Inflammatory macrophage treated with lipopolysaccharide for 1 hour (primary cell): ENCODE measurements around the gene TRMT61A.

Experiments used
- DNase-seq, 2 donors: peaks; one replicate each; pipeline ENCODE4 v3.0.0-alpha.2; 2020 to 2022

TRMT61A gene

DNA sequence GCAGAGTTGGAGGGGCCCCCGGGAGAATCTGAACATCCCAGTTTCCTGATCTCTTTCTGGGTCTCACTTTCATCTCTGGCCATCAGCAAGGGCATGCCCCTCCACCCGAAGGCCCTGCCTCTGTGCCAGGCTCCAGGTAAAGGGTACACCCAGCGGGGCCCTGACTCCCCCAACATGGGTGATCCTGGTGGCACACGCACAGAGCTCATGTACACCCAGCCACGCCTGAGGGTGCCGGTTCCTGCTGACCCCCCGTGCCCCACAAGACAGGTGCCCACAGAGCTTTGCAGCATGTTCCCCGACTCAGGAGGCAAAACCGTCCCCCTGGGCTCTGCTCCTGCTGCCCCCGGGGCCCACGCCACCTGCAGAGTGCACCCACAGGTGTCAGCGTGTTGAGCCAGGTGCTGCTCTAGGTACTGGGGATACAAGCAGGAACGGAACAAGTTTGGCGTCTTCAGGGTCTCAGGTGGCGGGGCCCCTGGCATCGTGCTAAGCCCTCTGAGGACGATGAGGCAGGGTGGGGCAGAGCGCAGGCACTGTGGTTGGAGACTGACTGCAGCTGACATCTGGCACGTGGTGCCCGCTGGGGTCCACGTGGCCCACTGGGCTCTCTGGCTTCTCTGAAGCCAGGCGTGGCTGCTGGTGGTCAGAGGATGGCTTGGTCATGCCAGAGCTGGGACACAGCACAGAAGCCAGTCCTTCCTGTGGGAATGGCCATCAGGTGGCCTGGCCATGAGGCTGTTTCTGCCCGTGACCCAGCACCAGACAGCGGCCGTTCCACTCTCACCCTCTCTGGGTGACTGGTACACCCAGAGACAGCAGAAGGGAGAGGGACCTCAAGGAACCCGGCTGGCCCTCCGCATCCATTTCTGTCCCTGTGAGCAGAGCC is 19.7 kb downstream of the TRMT61A start:
- DNase-seq, result no peak

- DNase-seq, result no peak
These were observed 20.6 kb downstream of the TRMT61A start for GRCh38 chr14:103549361-103550311.

GRCh38 chr14:103550451-103551337 is 21.7 kb downstream of the TRMT61A start:
- DNase-seq, result no peak

- no peak for DNase-seq
These were observed 22.4 kb downstream of the TRMT61A start for GRCh38 chr14:103551338-103551762.

DNA sequence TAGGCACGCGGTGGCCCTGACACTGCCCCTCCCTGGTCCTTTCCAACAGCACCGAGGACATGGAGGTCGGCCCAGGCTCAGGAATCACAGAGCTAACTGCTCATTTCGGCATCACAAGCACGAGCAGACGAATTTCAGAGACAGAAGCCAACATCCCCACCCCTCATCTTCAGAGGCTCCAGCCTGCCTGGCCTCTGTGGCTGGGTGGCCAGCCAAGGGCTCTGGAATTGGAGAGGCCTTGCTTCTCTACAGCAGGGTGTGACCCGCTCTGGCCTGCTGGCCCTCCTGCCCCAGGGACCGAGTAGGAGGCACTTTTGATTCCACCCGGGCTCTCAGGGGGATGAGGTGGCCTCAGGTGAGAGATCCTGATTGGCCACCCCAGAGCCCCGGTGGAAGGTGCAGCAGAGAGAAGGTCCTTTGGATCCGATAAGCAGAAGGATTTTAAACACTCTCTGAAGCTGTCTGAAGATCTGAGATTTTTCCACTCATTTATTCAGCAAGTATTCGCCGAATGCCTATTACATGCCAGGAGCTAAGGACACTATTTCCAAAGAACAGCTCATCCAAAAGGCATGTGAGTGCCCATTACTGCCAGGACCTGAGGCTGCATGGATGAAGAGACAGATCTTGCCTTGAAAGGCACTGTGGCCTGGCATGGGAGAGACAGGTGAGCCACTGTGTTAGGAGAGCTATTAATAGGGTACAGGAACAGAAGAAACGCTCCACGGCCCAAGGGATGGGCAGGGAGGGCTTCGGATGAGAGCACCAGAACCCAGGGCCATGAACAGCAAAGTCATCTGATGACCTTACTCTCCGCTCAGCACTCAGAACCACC is 23.2 kb downstream of the TRMT61A start:
- no peak for DNase-seq

- no peak for DNase-seq
These were observed 23.8 kb downstream of the TRMT61A start for GRCh38 chr14:103552846-103553210.

DNA sequence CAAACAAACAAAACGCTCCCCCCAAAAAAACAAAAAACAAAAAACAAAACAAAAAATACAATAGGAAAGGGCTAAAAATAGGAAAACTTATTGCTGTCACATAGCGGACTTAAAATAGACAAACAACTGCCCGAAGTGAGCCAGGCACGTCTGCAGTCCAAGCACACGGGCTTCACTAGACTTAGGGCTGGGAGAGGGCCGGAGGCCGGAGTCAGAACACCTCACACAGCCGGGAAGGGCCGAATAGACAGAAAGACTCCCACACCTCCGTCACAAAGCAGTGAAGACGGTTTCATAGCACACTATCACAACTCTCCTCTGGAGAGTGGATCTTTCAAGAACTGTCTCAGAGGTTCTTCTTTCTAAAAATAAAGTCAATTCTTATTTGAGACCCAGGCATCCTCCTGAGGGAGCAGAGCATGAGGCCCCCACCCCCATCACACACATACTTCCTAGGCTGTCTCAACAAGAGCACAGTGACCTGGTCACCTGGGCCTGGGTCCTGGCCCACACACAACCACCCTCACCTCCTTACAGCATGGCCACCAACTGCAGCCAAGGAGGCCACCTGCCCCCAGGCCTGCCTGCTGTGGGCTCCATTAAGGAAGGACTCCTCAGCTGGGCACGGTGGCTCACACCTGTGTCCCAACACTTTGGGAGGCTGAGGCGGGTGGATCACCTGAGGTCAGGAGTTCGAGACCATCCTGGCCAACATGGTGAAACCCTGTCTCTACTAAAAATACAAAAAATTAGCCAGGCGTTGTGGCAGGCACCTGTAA is 26.8 kb downstream of the TRMT61A start:
- DNase-seq, result no peak

DNA sequence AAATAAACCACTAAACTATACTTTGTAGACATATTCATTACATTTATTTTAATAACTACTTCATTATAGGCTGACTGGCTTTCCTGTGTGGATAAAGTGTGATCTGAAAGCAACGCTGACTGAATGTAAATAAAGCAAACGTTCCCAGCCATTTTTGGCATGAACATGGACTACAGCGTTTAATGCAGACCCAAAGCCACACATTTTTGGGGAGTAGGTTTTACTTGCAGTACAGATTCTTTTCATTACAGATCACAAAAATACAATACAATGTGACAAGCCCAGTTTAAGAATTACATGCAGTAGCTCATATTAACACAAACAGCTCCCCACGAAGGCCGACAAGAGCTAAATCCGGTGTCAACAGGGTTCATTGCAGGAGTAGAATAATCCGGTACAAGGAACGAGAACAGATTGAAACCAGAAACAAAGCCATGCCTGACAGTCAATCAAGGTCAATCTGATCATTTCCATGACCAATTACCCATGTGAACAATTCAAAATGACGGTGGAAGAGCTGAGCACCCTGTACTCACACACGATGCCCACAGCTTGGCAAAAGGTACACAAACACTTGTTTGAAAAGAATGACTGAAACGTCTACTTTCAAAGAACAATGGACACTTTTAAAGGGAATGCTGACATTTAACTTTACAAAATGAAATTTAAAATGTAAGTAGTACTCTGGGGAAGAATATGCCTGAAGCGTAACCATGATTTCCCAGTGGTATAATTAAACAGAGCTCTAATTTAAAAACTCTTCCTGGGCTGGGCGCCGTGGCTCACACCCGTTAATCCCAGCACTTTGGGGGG is 28.2 kb downstream of the TRMT61A start:
- DNase-seq, result no peak

- DNase-seq, result peak in 1 of 2 donors; percentile 44
These were observed 29.3 kb downstream of the TRMT61A start for GRCh38 chr14:103558071-103558882.

- no peak for DNase-seq
These were observed 30.8 kb downstream of the TRMT61A start for GRCh38 chr14:103559766-103560165.

DNA sequence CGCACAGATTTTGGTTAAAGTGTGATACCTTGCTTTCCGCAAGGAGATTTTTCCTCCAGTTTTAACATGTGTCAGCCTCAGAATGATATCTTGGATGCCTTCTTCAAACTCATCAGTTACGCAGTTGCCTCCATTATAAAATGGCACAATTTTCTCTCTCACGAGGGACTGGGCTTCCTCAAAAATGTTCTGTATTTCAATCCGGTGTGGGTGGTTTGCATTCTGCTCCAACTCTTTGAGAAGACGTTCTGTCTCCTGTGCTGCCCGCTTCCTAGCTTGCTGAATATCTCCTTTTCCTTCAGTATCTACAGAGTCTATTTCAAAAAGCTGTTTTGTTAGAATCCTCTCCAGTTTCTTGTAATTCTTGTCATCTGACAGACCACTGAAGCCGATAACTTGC is 31.7 kb downstream of the TRMT61A start:
- peak; percentile 45 to 61 for DNase-seq

GRCh38 chr14:103561381-103562178 is 32.6 kb downstream of the TRMT61A start:
- peak; percentile 24 to 26 for DNase-seq

DNA sequence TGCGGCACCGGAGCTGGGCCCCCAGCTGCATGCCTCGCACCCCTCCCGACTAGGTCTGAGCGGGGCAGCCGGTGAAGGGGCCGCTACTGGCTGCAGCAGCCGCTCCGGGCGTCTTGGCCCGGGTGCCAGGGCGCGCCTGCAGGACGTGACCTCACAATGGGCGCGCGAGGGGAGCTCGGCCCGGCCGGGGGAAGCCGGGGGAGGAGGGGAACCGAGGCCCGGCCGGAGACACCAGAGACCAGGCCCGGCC is 33.1 kb downstream of the TRMT61A start:
- DNase-seq, result peak in 1 of 2 donors; percentile 39

DNA sequence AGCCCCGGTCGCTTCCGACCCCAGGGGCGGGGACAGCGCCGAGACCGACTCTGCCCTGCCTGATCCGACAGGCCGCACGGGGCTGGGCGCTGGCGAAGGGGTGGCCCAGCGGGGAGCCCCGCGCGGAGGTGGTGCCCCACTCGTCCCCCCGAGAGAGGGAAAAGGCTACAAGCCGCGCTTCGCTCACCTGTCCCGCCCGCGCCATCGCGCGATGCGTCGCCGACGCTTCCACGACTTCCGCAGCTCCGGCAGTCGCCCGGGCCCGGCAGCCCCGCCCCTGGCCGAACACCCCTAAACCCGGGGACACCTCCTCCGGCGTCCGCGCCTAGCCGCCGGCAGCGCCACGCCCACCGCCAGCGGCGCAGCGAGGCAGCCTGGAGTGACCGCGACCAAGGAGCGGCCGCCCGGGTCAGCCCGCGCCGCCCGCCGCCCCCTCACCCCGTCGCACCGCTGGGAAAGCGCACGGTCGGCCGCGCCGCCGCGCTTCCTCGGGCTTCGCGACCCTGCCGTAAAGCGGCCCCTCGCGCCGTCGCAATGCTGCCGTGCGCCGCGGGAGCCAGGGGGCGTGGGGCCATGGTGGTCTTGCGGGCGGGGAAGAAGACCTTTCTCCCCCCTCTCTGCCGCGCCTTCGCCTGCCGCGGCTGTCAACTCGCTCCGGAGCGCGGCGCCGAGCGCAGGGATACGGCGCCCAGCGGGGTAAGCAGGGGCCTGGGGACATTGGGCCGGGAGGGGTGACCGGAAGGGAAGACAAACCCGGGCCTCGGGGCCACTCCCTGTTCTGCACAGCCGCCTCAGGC is 33.6 kb downstream of the TRMT61A start, which contains the start of the genes BAG5 and COA8:
BAG5 (minus strand) TSS at position 229 of the 797 bp plus-strand sequence. CDS start 1,493 bp downstream, outside the sequence.
COA8 (plus strand) TSS at position 532 of the 797 bp plus-strand sequence; CDS start at position 574, 42 bp downstream.
- DNase-seq, result peak; percentile 73 to 81

DNA sequence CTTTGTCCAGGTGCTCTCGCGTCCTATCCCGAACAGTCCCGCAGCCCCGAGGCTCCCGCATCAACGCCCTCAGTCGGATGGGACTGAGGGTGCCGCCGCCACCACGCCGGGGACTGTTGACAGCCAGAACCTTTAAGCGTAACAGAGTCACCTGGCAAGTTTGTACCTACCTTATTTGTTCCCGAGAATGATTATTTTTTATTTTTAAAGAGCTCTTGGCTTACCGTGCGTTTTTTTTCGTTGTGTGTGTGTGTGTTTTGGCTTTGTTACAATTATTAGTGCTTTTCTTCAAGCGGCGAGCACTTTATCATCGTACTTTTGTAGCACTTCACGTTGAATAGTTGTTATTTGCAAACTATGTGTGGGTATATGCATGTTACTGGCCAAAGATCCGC is 34.2 kb downstream of the TRMT61A start:
- no peak for DNase-seq

DNA sequence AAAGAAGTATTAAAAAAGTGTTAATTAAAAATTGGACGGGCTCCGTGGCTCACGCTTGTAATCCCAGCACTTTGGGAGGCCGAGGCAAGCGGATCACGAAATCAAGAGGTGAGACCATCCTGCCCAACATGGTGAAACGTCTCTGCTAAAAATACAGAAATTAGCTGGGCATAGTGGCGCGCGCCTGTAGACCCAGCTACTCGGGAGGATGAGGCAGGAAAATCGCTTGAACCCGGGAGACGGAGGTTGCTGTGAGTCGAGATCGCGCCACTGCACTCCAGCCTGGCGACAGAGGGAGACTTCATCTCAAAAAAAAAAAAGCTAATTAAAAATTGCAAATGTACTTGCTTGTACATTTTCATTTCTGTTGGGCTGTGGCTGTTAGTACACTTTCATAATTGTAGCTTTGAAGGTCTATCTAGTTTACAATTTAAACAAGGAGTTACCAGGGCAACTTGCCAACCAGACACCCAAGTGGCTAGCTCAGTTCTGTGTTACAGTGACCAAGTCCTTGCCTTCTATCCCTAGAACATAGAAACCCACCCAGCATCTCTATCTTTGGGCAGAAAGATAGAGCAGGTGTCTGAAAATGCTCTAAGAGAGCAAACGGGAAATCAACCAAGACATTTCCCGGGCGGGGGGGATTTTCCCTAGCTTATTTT is 35.0 kb downstream of the TRMT61A start:
- DNase-seq, result no peak

DNA sequence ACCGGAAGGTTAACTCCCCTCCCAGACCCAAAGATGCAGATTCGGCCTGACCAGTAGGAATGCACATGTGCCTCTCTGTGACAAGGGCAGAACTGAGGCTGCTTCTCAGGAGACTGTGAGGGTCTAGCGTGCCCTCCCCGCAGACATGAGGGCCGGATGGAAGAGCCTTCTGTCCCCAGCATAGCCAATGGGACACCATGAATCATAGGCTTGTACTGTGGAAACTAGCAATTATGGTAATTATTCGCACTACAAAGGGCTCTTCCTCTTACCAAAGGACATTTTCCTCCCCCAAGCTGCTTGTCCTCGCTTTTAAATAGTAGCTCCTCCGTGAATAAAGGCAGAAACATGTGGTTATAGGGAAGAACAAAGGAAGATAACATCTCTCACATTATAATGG is 40.0 kb downstream of the TRMT61A start:
- no peak for DNase-seq
